Activated T-cell treated with anti-CD3 and anti-CD28 coated beads, Interleukin-2, amount 50 U/mL, for 4 hours (primary cell): ENCODE data around the gene KIF19. TPM values are rescaled to one million over a fixed set of nuclear protein-coding genes. Genes with fewer than 3 reads are reported as not detected.
"Not testable (repeated sequence)": the region's sequence is repeated elsewhere in the genome, so short reads cannot be mapped to it uniquely, and the experiment has no call there.

Source experiments
- ATAC-seq, 2 donors: fragments of 200-7000 bp; cut with Tn5 transposase; one replicate each; pipeline ENCODE4 v1.10.0; 2021
- DNase-seq: peaks from one replicate; pipeline ENCODE4 v3.0.0-alpha.2; 2020
- H3K27me3 Mint-ChIP-seq: one replicate; pipeline ENCODE4 v1.8.0; 2021; ENCODE audit warnings: low read depth, mixed read lengths
- H3K36me3 Mint-ChIP-seq: one replicate; pipeline ENCODE4 v1.8.0; 2022; ENCODE audit warnings: mixed read lengths; ENCODE audit not compliant: insufficient read depth
- H3K4me1 Mint-ChIP-seq: one replicate; pipeline ENCODE4 v1.8.0; 2021; ENCODE audit warnings: low read depth, mixed read lengths
- H3K4me3 Mint-ChIP-seq: one replicate; pipeline ENCODE4 v1.8.0; 2021; ENCODE audit warnings: mild to moderate bottlenecking, moderate library complexity, mixed read lengths
- H3K9me3 Mint-ChIP-seq: one replicate; pipeline ENCODE4 v1.8.0; 2021; ENCODE audit warnings: mixed read lengths
- total RNA-seq, 3 donors: library from RNA; stranded (reverse); gene quantifications; one replicate each; pipeline ENCODE4 v1.2.1, GENCODE V29; 2021

Gene KIF19
- total RNA-seq, 3 donors from 2014 or later, result not detected

DNA sequence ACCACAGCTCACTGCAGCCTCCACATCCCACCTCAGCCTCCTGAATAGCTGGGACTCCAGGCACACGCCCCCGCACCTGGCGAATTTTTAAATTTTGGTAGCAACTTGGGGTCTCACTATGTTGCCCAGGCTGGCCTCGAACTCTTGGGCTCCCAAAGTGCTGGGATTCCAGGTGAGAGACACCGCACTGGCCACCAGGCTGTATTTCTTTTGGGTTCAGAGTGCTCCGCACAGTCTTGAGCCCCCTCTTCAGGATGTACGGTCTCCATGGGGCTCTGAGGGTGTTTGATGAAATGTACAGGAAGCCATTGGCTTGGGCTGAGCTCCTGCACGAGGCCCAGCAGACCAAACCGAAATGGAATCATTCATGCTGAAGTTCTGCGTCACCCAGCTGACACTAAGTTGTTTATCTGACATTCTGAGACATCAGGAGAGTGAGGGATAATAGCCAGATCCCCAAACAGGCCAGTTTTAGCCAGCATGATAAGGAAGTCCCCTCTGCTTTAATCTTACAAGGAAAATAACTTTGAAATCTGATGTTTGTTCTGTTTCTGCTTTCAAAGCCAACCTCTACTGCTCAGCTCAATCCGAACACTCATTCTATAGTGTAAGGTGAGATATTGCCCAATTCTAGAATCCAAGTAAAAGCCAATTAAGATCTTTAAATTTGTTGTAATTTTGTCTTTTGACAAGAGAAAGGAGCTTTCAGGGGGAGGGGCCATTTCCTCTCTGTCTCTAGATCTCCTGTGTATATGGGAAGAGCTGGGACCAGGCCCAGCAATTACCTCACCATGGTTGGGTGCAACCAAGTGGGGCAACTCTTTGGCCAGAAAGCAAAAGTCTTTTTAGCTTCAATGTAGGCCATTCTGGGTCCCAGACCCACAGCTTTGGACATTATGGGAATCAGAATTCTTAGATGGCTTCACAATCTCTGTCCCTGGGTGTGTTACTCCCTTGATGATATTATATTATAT lies 64.9 kb downstream of the KIF19 start:
- no peaks in the 10 kb centered on the region for H3K36me3 Mint-ChIP-seq
- no peaks in the 10 kb centered on the region for H3K9me3 Mint-ChIP-seq
- no peak for ATAC-seq
- no peaks in the 10 kb centered on the region for H3K4me1 Mint-ChIP-seq
- no peak overlapping the region for H3K4me3 Mint-ChIP-seq
- peaks cover 3% of the 10 kb centered on the region for H3K27me3 Mint-ChIP-seq
- DNase-seq, result no peak

DNA sequence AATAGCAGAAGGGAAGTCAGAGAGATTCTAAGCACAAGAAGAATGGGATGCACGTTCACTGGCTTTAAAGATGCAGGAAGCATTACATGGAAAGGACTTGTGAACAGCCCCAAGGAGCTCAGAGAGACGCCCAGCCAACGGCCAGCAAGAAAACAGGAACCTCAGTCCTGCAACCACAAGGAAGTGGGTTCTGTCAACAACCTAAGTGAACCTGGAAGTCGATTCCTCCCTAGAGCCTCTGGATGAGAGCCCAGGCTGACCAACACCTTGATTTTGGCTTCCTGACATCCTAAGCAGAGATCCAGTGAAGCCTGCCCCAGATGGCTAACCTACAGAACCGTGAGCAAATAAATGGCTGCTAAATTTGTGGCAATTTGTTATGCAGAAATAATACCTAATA lies 65.7 kb downstream of the KIF19 start:
- Mint-ChIP-seq H3K9me3 (no peaks in the 10 kb centered on the region), H3K4me1 (no peaks in the 10 kb centered on the region), H3K27me3 (peaks cover 3% of the 10 kb centered on the region), H3K4me3 (no peak overlapping the region), H3K36me3 (no peaks in the 10 kb centered on the region)
- no peak for ATAC-seq
- DNase-seq, result no peak

DNA sequence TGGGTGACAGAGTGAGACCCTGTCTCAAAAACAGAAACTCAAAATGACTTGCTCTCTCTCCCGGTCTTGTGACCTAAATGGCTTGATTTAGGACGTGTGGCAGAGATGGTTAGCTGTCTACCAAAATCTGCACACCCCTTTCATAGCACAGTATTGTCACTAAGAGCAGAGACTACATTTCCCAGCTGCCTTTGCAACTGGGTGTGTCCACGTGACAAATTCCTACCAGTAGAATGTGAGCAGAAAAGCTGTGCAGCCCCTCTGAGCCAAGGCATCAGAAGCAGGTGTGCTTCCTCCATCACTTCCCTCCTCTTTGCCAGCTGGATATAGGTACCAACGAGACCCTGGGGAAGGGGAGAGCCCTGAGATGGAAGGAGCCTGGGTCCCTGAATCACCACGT lies 66.8 kb downstream of the KIF19 start:
- ATAC-seq (no peak), DNase-seq (no peak)
- peaks cover 3% of the 10 kb centered on the region for H3K27me3 Mint-ChIP-seq
- H3K9me3 Mint-ChIP-seq, result no peaks in the 10 kb centered on the region
- H3K36me3 Mint-ChIP-seq, result no peaks in the 10 kb centered on the region
- H3K4me3 Mint-ChIP-seq, result no peak overlapping the region
- no peaks in the 10 kb centered on the region for H3K4me1 Mint-ChIP-seq

DNA sequence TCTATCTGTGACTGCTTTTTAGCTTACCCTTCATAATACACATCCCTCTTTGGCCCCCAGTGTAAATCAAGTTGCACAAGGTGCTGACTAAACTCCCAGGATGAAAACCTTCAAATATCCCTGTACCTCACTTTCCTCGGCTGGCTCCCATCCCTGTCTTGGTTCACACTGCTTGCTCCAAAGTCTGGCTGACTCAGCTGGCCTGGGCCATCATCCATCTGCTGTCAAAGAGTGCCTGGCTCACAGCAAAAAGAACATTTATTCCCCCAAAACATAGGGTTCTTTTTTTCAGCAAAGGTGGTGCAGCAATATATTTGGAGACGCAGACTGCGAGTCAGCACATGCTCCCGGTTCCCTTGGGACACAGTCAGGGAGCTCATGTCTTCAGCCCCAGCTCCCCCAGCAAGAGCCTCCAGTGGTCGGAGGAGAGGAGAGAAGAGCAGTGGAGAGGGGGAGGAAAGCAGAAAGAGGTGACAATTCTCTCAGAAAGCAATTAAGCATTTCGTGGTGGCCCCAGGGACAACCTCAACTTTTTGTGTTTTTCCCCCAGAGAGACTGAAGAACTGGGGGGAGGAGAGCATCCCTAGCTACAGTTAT lies 67.4 kb downstream of the KIF19 start:
- Mint-ChIP-seq H3K27me3 (peaks cover 3% of the 10 kb centered on the region), H3K36me3 (no peaks in the 10 kb centered on the region), H3K4me3 (no peak overlapping the region), H3K9me3 (no peaks in the 10 kb centered on the region), H3K4me1 (no peaks in the 10 kb centered on the region)
- ATAC-seq, result no peak
- no peak for DNase-seq

DNA sequence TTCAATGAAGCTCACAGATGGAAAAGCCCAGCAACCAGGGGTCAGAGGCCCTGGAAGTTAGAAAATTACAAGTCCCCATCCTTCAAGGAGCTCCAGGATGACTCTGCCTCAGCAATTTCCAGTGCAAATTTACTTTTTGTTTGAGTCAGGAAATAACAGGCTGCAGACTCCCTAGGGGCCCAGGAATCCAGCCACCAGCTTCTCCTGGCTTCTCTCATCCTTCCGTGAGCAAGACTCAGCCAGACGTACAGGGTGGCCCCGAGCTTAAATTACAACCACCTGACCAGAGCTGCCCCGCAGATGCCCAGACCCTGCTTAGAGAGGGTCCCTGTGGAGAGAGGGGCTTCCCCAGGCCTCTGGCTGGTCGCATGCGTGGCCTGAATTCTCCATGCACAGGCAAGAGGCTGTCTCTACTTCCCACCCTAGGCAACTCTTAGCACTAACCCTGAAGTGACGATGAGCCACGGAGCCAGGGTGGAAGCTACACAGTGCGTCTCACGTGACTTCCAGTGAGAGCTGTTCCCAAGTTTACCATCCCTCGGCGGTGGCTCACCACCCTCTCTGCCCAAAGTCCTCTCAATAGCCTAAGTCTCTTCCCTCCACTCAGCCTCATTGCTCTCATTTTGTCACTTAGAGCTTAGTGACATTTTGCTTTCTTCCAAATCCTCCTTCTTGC lies 68.4 kb downstream of the KIF19 start:
- no peak overlapping the region for H3K4me3 Mint-ChIP-seq
- peaks cover 3% of the 10 kb centered on the region for H3K27me3 Mint-ChIP-seq
- no peaks in the 10 kb centered on the region for H3K36me3 Mint-ChIP-seq
- H3K4me1 Mint-ChIP-seq, result no peaks in the 10 kb centered on the region
- ATAC-seq (no peak), DNase-seq (no peak)
- H3K9me3 Mint-ChIP-seq, result no peaks in the 10 kb centered on the region

DNA sequence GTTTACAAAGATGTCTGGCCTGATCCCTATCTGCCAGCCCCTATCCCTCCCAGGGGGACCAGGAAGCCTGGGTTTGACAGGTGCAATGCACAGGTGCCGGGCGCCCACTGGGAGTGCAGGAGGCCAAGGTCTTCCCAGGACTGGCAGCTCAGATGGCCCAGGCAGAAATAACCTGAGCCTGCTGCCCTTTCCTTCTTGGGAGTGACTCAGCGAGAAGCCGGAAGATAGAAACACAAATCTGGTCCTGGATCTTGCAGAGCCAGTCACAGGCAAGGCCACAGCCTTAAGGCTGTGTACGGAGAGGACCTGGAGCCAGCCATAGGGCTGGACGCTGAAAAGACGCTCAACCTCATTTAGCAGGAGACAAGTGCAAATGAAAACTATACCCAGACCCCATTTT lies 69.0 kb downstream of the KIF19 start:
- ATAC-seq (no peak), DNase-seq (no peak)
- Mint-ChIP-seq H3K9me3 (no peaks in the 10 kb centered on the region), H3K4me1 (no peaks in the 10 kb centered on the region), H3K27me3 (peaks cover 3% of the 10 kb centered on the region), H3K4me3 (no peak overlapping the region), H3K36me3 (no peaks in the 10 kb centered on the region)

DNA sequence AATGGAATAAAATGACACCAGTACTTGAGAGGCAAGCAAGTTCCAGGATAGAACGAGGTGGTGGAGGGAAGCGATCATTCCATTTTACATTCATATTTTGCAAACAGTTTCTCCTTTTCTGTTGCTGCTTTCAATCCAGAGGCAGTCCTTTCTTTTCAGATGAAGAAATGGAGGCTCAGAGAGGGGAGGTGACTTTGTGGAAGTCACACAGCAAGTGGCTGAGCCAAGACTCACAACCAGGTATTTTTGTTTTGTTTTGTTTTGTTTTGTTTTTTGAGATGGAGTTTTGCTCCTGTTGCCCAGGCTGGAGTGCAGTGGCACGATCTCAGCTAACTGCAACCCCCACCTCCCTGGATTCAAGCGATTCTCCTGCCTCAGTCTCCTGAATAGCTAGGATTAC lies 70.5 kb downstream of the KIF19 start:
- Mint-ChIP-seq H3K9me3 (no peaks in the 10 kb centered on the region), H3K36me3 (no peaks in the 10 kb centered on the region), H3K27me3 (peaks cover 3% of the 10 kb centered on the region), H3K4me3 (no peak overlapping the region), H3K4me1 (no peaks in the 10 kb centered on the region)
- DNase-seq (no peak), ATAC-seq (no peak)

DNA sequence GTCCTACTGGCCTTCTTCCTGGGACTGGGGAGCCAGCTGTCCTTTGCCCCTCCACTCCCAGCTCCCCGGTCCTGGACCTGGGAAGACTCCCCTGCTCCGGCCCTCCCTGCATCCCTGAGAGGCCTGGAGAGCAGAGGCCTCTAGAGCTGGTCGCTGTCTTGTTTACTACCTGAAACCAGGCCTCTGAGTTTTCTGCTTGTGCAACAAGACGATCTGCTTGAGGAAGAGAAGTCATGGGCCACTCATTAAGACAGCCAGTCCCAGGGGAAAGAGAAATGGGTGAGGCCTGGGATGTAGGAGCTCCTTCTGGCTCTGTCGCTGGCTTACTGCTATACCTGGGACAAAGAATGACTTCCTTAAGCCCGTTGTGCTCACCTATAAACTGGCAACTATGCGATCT lies 76.0 kb downstream of the KIF19 start:
- Mint-ChIP-seq H3K4me1 (no peaks in the 10 kb centered on the region), H3K36me3 (no peaks in the 10 kb centered on the region), H3K27me3 (peaks cover 2% of the 10 kb centered on the region), H3K9me3 (no peaks in the 10 kb centered on the region), H3K4me3 (no peak overlapping the region)
- DNase-seq (no peak), ATAC-seq (no peak)

DNA sequence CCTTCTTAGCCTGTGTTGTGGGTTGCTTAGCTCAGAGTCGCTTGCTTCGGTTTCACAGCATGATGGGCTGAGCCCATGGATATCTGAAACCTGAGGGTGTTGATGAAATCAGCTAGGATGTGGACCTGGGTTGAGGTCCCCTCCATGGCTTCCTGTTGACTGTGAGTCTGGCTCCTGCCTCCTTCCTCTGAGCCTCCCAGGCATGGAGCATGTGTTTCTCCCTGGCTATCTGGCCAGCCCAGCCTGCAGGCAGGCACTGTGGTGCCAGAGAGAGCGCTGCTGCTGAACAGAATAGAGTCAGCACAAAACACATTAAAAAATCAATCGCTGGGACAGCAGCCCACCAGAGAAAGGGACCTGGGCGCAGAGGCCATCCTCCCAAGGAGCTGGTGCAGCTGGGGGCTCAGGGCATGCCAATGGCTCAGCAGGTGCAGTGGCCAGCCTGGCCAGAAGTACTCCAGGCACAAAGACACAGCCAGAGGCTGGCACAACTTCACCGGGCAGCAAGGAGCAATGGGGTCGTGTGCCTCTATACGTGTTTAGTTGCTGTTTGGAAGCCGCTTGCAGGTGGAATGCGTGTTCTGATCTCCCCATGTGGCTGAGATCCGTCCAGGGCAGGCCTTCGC lies 77.6 kb downstream of the KIF19 start:
- Mint-ChIP-seq H3K27me3 (peaks cover 2% of the 10 kb centered on the region), H3K36me3 (no peaks in the 10 kb centered on the region), H3K4me1 (no peaks in the 10 kb centered on the region), H3K4me3 (no peak overlapping the region), H3K9me3 (no peaks in the 10 kb centered on the region)
- ATAC-seq (no peak), DNase-seq (no peak)

DNA sequence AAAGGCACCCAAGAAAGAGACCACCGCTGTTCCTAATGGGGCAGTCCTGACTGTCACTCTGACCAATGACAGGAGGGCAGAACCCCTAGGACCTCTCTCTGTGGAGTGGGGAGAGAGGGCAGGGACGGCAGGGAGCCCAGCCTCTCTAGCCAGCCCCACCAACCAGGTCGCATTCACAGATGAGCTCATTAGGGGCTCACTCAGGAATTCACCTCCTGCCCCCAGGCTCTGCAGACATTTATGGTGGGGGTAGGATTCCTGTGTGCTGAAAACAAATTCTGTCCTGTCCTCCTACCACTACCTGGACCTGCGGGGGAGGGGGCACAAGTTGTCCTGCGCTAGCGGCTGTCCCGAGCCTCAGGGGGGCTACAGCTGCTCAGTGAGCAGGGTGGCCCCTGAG lies 78.2 kb downstream of the KIF19 start:
- no peaks in the 10 kb centered on the region for H3K9me3 Mint-ChIP-seq
- no peak for ATAC-seq
- no peak overlapping the region for H3K4me3 Mint-ChIP-seq
- H3K4me1 Mint-ChIP-seq, result no peaks in the 10 kb centered on the region
- no peak for DNase-seq
- no peaks in the 10 kb centered on the region for H3K36me3 Mint-ChIP-seq
- H3K27me3 Mint-ChIP-seq, result peaks cover 2% of the 10 kb centered on the region

DNA sequence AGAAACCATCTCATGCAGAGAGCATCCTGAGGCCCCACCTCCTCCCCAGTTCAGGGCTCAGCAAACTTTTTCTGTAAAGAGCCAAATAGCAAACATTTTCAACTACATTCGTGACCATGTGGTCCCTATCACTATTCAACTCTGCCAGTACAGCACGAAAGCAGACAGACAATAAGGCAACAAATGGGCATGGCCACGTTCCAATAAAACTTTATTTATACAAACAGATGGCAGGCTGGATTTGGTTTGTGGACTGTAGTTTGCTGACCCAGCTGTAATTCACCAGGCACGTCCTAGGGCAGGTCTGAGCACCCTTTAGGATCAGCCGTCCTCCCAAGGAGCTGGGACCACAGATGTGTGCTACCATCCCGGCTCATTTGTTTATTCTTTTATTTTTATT lies 78.8 kb downstream of the KIF19 start:
- peaks cover 2% of the 10 kb centered on the region for H3K27me3 Mint-ChIP-seq
- no peaks in the 10 kb centered on the region for H3K9me3 Mint-ChIP-seq
- ATAC-seq (no peak), DNase-seq (no peak)
- no peaks in the 10 kb centered on the region for H3K4me1 Mint-ChIP-seq
- no peaks in the 10 kb centered on the region for H3K36me3 Mint-ChIP-seq
- H3K4me3 Mint-ChIP-seq, result no peak overlapping the region

DNA sequence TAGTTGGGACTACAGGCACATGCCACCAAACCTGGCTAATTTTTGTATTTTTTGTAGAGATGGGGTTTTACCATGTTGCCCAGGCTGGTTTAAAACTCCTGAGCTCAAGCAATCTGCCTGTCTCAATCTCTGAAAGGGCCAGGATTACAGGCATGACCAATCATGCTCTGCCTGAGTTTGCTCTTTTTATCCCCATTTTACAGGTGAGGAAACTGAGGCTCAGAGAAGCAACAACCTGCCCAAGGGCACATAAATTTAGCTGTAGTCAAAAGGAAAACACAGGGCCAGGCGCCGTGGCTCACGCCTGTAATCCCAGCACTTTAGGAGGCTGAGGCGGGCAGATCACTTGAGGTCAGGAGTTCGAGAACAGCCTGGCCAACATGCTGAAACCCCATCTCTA lies 79.3 kb downstream of the KIF19 start:
- not testable (repeated sequence) for H3K4me3 Mint-ChIP-seq, DNase-seq, H3K9me3 Mint-ChIP-seq, H3K27me3 Mint-ChIP-seq, ATAC-seq, H3K36me3 Mint-ChIP-seq, H3K4me1 Mint-ChIP-seq
